Stimulated activated CD8-positive, alpha-beta memory T cell treated with anti-CD3 and anti-CD28 coated beads, Interleukin-7, amount 100 ng/mL, for 1 hour (primary cell): ENCODE measurements around the gene DCAF4L1.
A peak's percentile ranks its signal among the peaks of the same experiment; 100 is the strongest.

Experiments used
- DNase-seq, 2 donors: peaks; one replicate each; pipeline ENCODE4 v3.0.0-alpha.2; 2020; ENCODE audit warnings: low read depth in 2 of 2

Gene DCAF4L1, protein sequence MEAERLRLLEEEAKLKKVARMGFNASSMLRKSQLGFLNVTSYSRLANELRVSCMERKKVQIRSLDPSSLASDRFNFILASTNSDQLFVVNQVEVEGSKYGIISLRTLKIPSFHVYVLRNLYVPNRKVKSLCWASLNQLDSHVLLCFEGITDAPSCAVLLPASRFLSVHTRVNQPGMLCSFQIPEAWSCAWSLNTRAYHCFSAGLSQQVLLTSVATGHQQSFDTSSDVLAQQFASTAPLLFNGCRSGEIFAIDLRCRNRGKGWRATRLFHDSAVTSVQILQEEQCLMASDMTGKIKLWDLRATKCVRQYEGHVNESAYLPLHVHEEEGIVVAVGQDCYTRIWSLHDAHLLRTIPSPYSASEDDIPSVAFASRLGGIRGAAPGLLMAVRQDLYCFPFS

DNA sequence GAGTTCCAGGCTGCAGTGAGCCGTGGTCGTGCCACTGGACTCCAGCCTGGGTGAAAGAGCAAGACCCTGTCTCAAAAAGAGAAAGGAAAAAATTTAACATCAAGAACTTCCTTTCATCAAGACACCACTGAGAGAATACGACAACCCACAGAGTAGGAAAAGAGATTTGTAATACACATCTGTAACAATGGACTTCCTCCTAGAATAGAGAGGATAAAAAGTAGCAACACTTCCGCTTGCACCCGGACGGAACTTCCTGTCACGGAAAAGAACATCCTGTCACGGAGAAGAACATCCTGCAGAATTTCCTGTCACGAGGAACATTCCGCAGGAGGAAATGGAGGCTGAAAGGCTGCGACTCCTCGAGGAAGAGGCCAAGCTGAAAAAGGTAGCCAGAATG, at the start of gene DCAF4L1:
TSS of gene DCAF4L1 (plus strand) at position 301 of the 400 bp plus-strand sequence. CDS start at position 338, 37 bp downstream.
- no peak for DNase-seq

DNA sequence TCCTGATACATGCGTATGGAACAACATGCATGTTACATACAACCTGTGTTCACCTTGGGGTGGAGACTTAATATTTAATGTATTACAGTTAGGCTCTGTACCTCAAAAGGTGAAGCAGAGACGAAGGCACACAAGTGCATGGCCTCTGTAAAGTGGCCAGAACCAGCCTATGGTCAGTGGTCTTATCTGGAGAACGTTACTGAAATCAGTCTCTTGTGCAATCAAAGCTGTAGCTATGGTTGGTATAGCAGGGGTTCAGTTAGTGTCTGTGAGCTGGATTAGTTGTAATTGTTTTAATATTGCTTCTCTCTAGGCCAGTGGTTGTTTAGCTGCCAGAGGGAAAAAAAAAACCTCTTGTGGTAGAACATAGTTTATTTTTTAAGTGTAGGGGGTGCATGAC, 48.6 kb upstream of the DCAF4L1 start:
- DNase-seq: no peak

DNA sequence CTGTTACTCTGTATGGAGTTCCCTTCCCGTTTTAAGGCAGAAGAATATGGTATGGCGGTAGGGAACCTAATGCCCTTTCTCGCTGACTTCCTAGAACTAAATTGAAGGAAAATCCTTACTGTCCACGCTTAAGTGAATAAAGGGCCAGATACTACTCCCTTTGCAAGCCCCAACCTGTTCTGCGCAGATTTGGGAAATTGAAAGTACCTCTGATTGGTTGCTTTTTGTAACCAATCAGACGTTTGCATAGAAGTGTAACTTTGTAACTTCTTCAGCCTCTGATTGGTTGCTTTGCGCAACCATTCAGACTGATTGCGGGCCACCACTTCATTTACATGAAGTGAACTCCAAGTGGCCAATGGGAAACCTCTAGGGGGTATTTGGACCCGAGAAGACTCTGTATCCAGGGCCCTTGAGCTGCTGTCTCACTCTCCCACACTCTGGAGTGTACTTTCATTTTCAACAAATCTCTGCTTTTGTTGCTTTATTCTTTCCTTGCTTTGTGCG, 47.5 kb upstream of the DCAF4L1 start:
- DNase-seq: no peak

DNA sequence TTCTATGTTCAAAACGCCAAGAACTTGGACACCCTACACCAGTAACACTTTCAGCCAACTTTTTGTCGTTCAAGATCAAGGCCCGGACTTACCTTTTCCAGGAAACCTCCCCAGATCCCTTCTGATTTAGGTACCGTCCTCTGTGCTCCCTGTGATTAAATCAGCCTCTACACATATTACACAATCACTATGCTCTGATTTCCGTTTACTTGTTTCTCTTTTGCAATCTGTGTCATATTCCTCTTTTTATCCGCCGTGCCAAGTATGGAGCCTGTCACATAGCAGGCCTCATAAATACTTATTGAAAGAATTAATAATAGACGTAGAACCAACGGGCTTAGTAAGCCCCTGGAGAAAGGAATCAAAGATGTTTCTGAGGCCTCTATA, 47.0 kb upstream of the DCAF4L1 start:
- DNase-seq: no peak

DNA sequence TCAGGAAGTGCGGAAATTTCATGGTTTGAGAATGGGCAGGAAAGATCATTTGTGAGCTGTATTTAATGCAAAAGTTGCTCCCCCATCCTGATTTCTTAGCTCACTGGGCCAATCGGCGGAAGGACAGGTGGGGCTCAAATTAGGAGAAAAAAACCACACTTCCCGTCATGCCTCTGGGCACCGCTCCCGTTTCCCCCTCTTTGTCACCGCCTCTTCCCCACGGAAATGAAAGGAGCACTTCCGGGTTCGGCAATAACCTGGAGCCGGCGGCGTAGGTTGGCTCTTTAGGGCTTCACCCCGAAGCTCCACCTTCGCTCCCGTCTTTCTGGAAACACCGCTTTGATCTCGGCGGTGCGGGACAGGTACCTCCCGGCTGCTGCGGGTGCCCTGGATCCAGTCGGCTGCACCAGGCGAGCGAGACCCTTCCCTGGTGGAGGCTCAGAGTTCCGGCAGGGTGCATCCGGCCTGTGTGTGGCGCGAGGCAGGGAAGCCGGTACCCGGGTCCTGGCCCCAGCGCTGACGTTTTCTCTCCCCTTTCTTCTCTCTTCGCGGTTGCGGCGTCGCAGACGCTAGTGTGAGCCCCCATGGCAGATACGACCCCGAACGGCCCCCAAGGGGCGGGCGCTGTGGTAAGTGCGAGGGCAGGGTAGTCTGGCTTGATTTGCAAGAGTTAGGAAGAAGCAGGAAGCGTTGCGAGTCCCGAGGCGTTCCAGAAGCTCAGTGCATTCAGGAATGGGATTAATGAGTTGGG, 46.5 kb upstream of the DCAF4L1 start, which contains the start of gene TMEM33:
TSS of gene TMEM33 (plus strand) at position 529 of the 751 bp plus-strand sequence. CDS start at position 585, 56 bp downstream.
- DNase-seq: peak; percentile 37 to 50

DNA sequence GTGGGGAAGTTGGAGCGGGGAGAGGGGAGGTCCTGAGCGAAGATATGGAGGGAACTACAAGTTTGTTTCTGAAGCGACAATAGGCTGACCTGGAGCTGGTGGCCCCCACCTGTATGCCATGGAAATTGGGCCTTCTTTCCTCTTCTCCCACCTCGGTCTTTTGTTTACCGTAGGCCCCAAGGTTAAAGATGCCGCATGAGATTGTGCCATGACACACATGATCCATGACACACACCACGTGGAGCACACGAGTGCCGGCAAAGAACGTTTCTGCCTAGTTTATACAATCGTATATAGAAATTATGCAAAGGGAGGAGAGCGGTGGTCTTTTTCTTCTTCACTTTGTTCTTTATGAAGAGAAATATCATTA, 45.9 kb upstream of the DCAF4L1 start:
- no peak for DNase-seq

DNA sequence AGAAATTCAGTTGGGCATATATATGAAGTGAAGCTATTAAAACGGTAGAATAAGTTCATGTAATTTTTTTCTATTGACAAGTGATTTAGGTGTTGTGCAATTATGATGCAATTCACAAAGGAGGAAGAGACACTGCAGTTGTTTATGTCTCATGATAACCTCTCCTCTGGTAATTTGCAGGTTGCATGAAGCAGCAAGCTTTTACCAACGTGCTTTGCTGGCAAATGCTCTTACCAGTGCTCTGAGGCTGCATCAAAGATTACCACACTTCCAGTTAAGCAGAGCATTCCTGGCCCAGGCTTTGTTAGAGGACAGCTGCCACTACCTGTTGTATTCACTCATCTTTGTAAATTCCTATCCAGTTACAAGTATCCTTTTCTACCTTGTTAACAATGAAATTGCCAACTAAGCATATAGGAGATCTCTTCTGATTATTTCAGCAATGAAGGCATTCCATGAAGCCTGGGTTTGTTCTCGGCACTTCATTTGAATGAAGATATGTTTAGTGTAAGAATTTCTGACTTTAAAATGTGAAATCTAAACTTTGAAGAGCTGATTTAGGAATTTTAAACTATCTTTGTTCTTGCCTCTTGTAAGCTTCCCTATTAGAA, 42.4 kb upstream of the DCAF4L1 start:
- no peak for DNase-seq

DNA sequence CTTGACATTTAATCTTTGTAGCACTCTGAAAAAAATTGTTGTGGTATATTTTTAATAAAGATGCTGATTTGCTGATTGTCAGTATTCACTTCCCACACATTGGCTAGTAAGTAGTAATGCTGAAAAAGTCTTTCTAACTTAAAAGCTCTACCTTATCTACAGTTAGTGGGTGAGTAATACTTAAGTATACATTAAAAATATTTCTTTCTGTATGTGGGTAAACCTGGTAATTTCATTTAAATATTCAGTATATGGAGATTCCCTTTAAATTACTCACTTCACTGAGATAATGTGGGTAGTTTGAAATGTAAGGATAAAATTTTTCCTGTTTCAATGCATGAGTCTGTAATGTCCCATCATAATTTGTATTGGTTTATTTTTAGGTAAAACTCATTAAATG, 40.7 kb upstream of the DCAF4L1 start:
- no peak for DNase-seq

DNA sequence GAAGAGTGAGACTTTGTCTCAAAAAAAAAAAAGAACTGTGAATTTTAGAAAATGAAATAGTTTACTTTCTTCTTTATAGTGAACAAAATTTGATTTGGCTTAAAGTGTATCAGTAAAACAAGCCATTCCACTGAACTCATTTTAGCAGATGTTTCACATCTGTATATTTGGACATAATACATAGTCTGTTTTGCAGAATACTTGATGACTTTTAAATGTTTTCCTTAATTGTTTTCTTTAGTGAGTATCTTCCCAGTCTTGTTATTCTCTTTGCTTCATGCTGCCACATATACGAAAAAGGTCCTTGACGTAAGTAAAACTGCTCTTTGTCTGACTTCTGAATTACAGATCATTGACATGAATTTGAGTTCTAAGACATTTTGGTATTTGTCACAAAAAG, 38.0 kb upstream of the DCAF4L1 start:
- DNase-seq: no peak

DNA sequence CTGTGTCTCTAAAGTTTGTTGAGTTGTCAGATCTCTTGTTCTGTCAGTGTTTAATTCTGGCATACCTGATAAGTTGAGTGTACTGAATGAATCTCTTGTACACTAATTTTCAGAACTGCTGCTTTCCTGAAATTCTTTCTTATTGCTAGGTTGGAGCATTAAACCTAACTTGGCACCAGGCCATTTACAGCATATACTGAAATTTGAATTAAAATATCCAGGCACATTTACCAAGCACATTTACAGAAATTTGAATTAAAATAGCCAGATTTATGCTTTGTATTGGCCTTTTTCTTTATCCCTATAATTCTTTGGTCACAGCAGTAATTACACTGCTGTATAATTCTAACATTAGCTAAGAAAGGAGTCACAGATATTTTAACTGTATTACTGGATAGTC, 37.5 kb upstream of the DCAF4L1 start:
- DNase-seq: no peak

DNA sequence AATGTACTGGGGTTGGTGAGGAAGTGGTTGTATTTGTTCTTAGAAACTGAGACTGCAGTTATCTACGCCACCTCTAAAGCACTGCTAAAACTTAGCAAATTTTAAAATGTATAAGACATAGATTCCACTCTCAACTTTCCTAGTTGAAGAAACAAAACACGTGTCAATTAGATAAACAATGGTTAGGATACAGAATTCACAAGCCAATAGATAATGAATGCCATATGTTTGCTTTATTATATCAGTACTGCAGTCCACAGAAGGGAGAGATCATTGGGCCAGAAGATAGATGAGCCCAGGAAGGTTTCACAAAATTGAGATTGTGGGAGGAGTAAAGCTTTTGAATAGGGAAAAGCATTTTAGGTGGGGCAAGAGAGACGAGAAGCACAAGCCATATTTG, 32.0 kb upstream of the DCAF4L1 start:
- DNase-seq: no peak

DNA sequence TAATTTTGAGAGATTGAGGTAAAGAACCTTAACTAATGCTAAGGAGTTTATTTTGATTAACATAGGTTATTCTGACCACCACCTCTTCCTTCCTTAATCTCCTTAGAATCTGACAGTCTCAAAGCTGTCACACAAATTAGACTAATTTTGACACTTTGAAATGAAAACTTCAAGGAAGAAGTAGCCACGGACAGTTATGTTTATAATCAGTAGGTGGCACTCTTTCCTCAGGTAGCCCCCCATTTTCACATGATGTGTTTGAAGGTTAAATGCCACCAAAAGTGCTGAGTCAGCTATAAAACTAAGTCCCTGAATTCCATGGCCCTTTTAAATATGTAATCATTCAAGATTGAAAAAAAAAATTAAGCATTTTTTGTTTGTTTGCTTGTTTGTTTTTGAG, 23.9 kb upstream of the DCAF4L1 start:
- no peak for DNase-seq

DNA sequence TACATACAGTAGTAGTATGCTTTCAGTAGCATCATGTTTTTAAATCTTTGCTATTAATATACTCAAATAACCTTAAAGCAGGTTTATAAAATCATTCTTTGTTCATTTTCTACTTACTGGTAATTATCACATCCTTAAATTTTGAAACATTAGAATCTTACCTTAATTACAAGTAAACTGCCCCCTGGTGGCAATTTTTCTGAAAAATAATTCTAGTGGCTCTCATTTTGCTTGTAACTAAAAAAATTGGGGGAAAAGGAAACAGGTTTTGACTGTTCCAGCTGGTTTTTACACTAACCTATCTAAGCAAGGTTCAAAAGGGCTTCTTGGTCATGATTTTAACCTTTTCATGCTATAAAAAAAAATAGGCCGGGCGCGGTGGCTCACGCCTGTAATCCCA, 18.5 kb upstream of the DCAF4L1 start:
- no peak for DNase-seq

DNA sequence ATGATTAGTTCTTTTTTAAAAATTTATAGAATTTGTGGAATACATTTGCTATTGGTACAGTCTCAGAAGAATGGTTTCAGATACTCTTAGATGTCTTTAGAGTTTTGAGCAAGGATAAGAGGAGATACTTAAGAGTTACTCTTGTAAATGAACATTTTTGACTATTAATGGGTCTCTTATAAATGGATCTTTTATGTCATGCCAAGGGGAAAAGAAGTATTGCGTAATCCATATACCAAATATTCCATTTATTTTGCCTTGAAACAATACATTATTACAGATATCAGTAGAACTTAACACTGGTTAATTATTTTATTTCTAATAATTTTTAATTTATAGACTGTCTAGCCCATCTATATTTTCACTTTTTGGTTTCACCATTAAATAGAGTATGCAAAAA, 17.2 kb upstream of the DCAF4L1 start:
- no peak for DNase-seq

DNA sequence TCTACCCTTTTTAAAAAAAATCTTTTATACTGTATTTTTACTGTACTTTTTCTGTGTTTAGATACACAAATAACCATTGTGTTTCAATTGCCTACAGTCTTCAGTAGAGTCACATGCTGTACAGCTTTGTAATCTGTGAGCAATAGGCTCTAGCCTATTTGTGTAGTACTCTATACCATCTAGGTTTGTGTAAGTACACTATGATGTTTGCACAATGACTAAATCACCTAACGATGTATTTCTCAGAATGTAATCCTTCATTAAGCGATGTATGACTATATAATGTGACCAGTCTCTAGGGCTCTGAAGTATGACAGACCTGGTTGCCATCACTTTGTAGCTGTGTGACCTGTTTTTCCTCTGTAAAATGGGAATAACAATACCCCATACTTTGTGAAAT, 14.2 kb upstream of the DCAF4L1 start:
- no peak for DNase-seq

DNA sequence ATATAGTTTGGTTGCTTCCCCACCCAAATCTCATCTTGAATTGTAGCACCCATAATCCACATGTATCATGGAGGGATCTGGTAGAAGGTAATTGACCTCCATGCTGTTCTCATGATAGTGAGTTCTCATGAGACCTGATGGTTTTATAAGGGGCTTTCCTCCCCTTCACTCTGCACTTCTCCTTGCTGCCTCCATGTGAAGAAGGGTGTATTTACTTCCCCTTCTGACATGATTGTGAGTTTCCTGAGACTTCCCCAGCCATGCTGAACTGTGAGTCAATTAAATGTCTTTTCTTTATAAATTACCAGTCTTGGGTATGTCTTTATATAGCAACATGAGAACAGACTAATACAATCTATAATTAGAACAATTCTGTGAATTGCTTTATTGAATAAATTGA, 11.9 kb upstream of the DCAF4L1 start:
- DNase-seq: no peak

DNA sequence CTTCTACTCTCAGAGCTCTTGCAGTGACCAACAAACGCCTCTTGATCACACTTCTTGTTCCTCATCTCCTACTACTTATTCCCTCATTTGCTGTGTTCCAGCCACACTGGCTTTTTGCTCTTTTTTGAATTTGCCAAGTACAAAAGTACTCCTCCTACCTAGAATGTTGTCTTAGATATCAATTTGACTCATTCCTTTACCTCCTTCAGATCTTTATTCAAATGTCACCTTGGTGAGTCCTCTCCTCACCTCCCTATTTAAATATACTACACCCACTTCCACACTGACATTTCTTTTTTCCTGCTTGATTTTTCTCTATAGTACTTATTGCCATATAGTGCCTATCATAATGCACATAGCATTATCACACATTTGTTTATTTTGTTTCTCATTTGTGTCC, 6.2 kb upstream of the DCAF4L1 start:
- no peak for DNase-seq

DNA sequence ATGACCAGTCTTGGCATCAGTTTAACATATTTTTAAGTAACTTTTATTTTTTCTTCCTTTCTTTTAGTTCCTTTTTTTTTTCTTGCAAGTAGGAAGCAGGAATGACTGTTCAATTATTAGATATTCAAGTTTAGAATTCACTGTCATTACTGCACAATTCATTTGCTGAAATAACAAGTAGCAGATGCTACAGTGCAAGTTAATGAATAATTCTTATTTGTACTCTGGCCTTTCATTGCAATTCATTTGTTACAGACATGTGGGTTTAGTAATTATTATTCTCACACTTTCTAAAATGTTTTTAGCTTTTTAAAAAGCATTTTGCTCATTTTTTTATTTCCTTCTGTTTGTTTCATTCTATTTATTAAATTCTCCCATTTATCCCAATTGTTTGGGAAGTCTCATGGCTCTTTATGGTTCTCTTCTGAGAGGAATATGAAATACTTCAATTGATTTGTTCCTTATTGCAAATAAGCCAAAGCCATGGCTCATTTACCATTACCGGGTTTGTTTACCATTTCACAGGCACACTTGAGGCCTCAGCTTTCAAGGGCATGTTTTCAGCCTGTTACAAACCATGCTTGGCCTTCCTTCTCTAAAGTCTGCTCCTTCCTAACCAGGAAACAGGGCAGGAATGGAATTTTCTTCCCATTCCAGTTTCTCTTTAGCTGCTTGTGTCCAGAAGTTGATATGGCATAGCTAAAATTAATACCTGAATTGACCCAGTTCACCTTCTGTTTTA, 4.6 kb upstream of the DCAF4L1 start:
- DNase-seq: no peak

DNA sequence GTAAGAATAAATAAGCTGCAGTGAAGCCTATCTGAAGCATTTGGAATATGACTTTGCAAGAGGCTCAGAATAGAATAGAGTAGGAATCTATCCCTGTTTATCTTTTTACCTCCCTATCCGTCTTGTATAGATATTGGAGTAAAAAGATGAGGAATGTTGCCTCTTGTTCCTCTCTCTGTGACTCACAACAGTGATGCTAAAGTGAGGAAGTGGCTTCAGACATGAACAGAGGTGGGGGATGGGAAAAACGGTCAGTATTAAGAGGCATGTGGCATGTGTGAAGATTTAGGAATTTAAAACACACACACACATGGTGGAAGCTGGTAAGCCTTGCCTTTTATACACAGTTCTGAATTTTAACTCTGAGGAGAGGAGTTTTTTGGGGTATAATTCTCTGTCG, 3.8 kb upstream of the DCAF4L1 start:
- DNase-seq: no peak

DNA sequence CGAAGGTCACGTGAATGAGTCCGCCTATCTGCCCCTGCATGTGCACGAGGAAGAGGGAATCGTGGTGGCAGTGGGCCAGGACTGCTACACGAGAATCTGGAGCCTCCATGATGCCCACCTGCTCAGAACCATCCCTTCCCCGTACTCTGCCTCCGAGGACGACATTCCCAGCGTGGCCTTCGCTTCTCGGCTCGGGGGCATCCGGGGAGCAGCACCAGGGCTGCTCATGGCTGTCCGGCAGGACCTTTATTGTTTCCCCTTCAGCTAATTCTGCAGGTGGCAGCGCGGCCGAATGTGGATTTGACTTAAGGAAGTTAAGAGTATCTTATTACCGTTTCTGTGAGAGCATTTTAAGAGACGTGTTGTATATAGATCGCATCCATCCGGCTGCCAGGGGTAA, 1.2 kb downstream of the DCAF4L1 start:
- DNase-seq: no peak

DNA sequence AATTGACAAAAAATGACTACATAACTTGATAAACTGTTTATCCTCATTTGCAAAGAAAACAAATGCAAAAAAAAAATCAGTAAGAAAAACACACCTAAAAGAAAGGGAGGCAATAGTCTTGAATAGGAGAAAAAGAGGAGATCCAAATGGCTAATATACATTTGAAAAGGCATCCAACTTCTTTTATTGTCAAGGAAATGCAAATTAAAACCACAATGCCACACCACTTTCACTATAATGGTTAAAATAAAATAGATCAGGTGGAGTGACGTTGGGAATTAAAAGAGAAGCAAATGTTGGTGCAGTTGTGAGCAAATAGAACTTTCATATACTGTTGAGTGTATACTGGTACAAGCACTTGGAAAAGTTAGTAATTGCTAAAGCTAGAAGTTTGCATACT, 3.6 kb downstream of the DCAF4L1 start:
- DNase-seq: no peak

DNA sequence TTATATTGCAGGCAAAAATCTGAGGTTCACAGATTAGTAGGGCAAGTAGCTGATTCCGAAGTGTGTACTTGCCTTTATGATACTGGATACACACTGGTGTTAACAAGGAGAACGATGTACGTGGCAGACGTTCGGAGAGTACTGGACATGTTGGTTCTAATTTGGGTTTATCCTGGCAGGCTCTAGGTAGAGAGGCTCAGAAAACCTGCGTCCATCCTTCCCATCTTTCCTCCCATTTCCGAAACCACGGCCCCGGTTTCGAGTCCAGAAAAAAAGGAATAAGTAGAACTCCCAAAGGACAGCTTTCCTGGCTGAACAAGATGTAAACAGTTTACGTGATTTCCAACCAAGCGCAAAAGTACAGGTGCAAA, 8.4 kb downstream of the DCAF4L1 start:
- no peak for DNase-seq
